IPS-NIHi7 (cell line): ENCODE measurements around the gene IRF2BP2.

Source experiments
- DNase-seq: peaks from one replicate; pipeline ENCODE4 v3.0.0; 2012; ENCODE audit warnings: mixed read lengths; ENCODE audit errors: extremely low spot score

IRF2BP2 gene

GRCh38 chr1:234634387-234634786, 24.4 kb upstream of the IRF2BP2 start:
- no peak for DNase-seq

GRCh38 chr1:234633246-234634003, 23.4 kb upstream of the IRF2BP2 start:
- no peak for DNase-seq

GRCh38 chr1:234632225-234632624, 22.2 kb upstream of the IRF2BP2 start:
- DNase-seq: no peak

DNA sequence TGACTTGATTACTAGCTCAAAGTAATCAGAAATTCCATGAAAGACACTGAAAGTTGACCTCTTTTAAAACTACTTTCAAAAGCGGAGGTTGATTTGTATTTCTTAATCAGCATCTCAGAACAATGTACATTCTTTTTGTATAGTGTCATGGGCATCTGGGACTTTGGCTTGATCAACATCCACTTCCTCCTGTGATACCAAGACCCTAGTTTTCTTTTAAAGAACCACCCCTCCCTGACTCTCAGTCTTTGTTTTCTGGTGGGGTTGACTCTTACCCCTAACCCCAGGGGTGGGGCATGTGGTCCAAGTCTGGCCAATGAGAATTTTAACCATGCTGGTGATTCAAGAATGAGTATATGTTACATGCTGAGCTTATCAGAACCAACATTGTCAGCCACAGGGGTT, 21.7 kb upstream of the IRF2BP2 start:
- peak; percentile 23 for DNase-seq

GRCh38 chr1:234629026-234629425, 19.0 kb upstream of the IRF2BP2 start:
- no peak for DNase-seq

- no peak for DNase-seq
Observed at GRCh38 chr1:234628089-234628488, 18.1 kb upstream of the IRF2BP2 start.

DNA sequence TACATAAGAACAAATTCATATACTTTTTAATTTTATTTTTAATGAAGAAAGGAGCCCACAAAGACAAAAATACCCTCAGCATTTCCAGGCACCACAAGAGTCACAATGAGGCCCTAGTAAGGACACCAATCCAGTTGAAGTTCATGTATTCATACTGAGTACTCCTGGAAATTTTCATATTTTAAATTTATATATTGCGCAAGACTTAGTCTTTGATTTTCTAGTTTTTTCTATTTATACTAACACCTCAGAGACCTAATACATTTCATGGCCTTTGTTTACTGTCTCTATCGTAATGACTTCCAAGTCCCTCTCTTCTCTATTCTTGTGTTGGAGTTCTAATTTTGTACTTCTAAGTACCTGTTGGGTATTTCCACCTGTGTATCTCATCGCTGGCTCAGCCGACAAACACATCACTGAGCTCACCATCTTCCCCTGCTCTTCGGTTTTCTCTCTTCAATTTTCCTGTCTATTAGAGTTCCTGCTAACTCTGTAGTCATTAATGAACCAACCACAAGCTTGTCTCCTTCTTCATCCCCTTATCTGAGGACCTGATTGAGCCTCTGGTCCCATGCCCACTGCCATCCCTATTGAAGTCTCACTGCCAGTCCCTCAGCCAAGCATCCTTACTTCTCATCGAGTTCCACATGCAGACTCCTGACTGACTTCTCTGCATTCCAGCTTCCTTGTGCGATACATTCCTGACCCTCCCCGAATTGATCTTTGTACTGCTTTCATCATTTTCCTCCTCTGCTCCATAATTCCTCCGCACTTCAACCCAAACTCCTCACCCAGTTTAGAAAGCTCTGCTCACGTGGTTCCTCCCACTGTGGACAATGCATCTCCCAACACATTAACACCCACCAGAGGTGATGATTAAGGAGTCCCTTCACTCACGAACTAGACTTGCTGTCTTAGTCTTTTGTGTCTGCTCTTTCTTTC, 17.3 kb upstream of the IRF2BP2 start:
- DNase-seq: no peak

DNA sequence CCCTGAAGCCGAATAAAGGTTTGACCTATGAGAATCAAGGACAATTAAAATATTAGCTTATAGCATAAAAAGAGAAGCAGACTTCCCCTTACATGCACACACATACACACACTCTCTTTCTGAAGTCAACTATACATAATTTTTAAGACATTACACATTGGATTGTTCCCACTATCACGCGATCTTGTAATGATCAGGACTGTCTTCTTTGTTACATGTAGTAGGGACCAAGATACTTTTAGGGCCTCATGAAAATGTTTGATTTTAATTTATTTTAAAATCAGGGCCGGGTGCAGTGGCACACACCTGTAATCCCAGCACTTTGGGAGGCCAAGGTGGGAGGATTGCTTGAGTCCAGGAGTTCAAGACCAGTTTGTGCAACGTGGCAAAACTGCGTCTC, 16.4 kb upstream of the IRF2BP2 start:
- no peak for DNase-seq

- no peak for DNase-seq
Observed at GRCh38 chr1:234624724-234625117, 14.7 kb upstream of the IRF2BP2 start.

- DNase-seq: no peak
Observed at GRCh38 chr1:234621657-234622335, 11.8 kb upstream of the IRF2BP2 start.

- no peak for DNase-seq
Observed at GRCh38 chr1:234621127-234621468, 11.1 kb upstream of the IRF2BP2 start.

- no peak for DNase-seq
Observed at GRCh38 chr1:234620272-234621126, 10.5 kb upstream of the IRF2BP2 start.

DNA sequence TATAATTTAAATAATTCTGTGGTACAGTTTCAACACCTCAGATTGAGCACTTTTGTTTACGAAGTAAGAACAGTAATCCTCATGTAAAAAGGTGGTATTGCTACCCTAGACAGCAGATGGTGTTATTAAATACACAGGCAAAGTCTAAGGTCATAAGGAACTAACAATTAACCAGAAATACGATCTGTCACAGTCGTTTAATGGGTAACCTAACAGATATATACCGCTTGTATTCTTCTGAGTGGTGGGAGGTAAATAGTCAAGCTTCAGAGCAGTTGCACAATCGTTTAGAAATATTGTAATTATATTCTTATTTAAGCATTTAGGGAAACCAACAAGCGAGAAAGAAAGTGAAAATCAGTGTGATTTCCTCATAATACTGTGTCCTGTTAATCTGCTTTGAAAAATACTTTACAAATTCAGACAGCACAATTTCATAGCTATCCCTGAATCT, 9.8 kb upstream of the IRF2BP2 start:
- no peak for DNase-seq

GRCh38 chr1:234619071-234619480, 9.1 kb upstream of the IRF2BP2 start:
- no peak for DNase-seq

DNA sequence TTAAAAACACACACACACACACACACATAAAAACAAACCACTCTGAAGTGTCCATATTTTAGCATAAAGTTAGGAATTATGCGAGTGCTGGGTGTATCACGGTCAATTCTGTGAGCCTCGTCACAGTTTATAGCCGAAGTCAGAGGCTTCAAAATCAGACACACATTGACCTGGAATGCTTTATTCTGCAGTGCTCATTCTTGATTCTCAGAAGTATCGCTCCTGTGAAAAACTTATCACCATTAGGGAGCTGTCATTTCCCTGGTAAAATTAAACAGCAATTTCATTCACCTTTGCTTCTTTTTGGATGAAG, 8.7 kb upstream of the IRF2BP2 start:
- no peak for DNase-seq

DNA sequence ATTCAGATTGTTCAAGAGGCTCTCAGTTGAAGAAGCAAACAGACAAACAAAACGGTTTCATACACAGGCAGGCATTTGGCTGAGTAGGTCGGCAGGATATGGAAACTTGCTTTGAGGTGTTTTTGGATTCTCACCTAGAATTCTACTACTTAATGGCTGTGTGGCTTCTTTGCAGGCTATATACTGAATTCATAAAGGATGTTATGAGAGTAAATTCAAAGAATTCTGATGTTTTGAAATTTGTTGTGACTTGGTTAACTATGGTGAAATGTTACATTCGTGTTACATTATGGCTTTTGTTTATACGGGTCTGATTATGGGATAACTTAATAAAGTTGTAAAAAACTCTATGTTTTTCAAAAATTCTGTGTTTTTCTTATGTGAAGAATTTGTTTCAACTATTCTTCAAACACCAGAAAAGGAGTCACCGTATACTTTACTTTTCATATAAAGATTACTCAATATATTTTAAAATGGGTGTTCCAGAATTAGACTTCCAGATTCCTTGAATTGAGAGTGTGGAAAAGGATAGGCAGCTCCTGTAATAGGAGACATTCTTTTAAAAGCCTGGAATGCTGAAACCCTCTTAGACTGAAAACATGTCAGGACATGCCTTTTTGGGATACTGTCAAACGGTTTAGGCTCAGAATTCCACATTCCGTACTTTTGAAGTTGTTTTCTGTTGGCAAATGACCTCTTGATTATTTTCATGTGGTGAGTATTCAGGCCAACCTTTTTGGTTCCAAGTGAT, 8.2 kb upstream of the IRF2BP2 start:
- DNase-seq: no peak

- DNase-seq: no peak
Observed at GRCh38 chr1:234617131-234617985, 7.4 kb upstream of the IRF2BP2 start.

- no peak for DNase-seq
Observed at GRCh38 chr1:234616644-234617043, 6.7 kb upstream of the IRF2BP2 start.

DNA sequence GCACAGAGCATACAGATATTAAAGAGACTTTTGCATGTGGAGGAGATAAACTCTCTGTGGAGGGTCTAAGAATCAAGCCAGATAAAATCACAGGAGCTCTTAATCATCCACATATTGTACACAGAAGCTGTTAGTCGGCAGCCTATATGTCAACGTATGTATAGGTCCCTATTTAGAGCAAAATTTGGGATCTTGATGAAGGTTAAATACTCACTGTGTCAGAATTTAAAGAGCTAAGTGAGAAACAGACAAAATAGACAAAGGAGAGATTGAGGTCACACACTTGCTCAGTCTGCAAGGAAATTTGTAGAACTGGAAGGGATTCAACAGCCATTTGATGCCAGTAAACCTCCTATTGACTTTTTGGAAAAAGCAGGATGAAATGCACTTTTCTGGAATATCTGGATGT, 4.1 kb upstream of the IRF2BP2 start:
- no peak for DNase-seq
